ENCODE results near the gene IL17D.

IL17D gene

DNA sequence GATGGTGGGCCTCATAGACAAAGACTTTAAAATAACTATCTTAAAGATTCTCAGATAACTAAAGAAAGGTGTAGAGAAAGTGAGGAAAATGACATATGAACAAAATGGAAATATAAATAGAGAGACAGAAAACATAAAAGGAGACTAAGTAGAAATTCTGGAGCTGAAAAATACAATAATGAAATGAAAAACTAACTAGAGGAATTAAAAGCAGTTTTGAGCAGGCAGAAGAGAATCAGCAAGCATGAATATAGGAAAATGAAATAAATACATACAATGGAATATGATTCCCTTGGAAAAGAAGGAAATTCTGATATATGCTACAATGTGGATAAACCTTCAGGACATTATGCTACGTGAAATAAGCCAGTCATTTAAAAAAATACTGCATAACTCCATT lies 66.3 kb downstream of the IL17D start:
- Histone ChIP-seq H3K4me3 (ENCODE audit: low read depth in 1 of 5, low read length in 5 of 5) (no peak overlapping the region), H3K4me1 (ENCODE audit: control insufficient read depth in 5 of 5, insufficient read depth in 5 of 5, low read length in 5 of 5) (peaks cover 0 to 19% (median 12%) of the 10 kb centered on the region in 5 donors), H3K27ac (ENCODE audit: low read depth, low read length) (no peak overlapping the region), H3K9ac (ENCODE audit: low read length in 5 of 5) (no peak overlapping the region), H3K9me3 (ENCODE audit: control insufficient read depth in 5 of 5, low read length in 5 of 5) (peaks cover 0 to 19% (median 13%) of the 10 kb centered on the region in 5 donors), H3K27me3 (ENCODE audit: control insufficient read depth in 5 of 5, insufficient read depth in 4 of 5, low read length in 5 of 5) (no peaks in the 10 kb centered on the region), H3K36me3 (ENCODE audit: control insufficient read depth in 5 of 5, insufficient read depth in 5 of 5, low read length in 5 of 5) (peaks cover 0 to 6% (median 3%) of the 10 kb centered on the region in 5 donors)

Measured in subcutaneous abdominal adipose tissue (tissue), 5 donors.